ENCODE data around the gene CDCA5.
A peak's percentile ranks its signal among the peaks of the same experiment; 100 is the strongest.

Gene CDCA5

GRCh38 chr11:65087827-65088226 is 4.0 kb upstream of the CDCA5 start:
- TF ChIP-seq, protein P1, sequence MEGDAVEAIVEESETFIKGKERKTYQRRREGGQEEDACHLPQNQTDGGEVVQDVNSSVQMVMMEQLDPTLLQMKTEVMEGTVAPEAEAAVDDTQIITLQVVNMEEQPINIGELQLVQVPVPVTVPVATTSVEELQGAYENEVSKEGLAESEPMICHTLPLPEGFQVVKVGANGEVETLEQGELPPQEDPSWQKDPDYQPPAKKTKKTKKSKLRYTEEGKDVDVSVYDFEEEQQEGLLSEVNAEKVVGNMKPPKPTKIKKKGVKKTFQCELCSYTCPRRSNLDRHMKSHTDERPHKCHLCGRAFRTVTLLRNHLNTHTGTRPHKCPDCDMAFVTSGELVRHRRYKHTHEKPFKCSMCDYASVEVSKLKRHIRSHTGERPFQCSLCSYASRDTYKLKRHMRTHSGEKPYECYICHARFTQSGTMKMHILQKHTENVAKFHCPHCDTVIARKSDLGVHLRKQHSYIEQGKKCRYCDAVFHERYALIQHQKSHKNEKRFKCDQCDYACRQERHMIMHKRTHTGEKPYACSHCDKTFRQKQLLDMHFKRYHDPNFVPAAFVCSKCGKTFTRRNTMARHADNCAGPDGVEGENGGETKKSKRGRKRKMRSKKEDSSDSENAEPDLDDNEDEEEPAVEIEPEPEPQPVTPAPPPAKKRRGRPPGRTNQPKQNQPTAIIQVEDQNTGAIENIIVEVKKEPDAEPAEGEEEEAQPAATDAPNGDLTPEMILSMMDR (conservative IDR thresholded peaks at IDR 0.05; ENCODE audit: low read length), result no peak
- DNase-seq (ENCODE audit: low read depth), result no peak
- no peak overlapping the region for H3K4me3 ChIP-seq (ENCODE audit: low read length)

- DNase-seq (ENCODE audit: low read depth), result no peak
- TF ChIP-seq, protein P1 (conservative IDR thresholded peaks at IDR 0.05; ENCODE audit: low read length), result no peak
These were observed 3.4 kb upstream of the CDCA5 start for GRCh38 chr11:65087216-65087615.

DNA sequence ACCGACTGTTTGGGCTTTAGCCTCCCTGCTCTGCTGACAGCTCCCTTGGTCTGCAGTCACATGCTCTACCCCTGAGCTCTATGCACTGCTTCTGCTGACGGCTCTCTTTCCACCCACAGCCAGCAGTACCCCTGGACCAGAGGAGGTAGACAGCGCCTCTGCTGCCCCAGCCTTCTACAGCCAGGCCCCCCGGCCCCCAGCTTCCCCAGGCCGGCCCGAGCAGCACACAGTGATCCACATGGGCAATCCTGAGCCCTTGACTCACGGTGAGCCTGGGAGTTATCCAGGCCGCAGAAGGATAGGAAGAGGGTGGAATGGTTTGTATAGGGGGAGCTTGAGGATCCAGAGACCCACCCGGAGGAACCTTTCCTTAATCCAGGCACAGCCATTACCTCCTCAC is 3.0 kb upstream of the CDCA5 start:
- no peak for DNase-seq (ENCODE audit: low read depth)
- H3K4me3 ChIP-seq (ENCODE audit: low read length), result no peak overlapping the region
- TF ChIP-seq, protein P1 (conservative IDR thresholded peaks at IDR 0.05; ENCODE audit: low read length), result no peak

More at GRCh38 chr11:65087216-65087615, 3.4 kb upstream of the CDCA5 start:
- H3K4me3 ChIP-seq (ENCODE audit: low read length), result no peak overlapping the region

DNA sequence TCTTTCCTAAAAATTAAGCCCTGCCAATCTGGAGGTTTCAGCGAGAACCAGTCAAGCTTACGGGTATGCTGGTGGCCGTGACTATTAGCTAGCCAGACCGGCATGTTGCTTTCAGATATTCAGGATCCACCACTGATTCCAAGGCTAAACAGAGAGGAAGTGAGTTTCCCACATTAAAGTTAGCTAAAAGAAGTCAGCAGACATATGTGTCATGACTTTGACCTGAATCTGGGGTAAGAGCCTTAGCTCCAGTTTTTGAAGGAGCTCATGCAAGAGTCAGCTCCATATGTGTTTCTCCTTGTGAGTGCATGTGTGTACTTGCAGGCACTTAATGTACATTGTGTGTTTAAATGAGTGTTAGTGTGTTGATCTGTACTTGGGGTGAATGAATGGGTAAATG is 1.6 kb upstream of the CDCA5 start:
- DNase-seq (ENCODE audit: low read depth), result no peak
- TF ChIP-seq, protein P1 (conservative IDR thresholded peaks at IDR 0.05; ENCODE audit: low read length), result no peak
- H3K4me3 ChIP-seq (ENCODE audit: low read length), result peak overlapping the region; percentile 97; the same call in 1 of the 2 replicates

GRCh38 chr11:65084598-65085375 is 947 bp upstream of the CDCA5 start:
- TF ChIP-seq, protein P1 (conservative IDR thresholded peaks at IDR 0.05; ENCODE audit: low read length), result no peak
- peak overlapping the region; percentile 97 for H3K4me3 ChIP-seq (ENCODE audit: low read length)
- no peak for DNase-seq (ENCODE audit: low read depth)

DNA sequence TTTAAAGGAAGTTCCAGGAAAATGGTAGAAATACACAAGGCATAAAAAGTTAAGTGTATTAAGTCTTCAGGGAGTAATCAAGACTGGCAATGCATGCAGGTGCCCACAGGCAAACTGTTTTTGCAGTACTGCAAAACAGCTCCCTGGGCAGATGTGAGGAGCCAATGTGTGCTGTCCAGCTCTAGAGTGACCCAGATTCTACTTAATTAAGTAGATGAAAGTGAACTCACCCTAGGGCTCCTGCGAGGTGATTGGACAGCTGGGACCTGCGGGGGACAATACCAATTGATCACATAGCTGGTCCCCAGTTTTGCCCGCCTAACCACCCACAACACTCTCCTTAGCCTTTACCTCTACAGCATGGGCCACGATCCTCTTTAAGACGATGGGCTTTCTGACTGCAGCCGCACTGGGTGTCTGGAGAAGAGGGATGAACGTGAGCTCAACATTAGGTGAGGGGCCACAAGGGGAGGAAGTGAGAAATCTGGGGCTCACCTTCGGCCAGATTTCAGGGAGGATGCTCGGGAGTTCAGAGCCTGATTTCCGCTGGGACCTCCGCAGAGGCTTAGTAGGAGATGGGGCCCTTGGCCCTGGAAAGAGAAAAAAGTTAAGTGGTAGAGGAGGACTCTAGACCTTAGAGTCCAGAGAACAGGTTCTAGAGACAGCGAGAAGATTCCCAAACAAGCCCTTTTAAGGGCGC is 556 bp downstream of the CDCA5 start:
- no peak for DNase-seq (ENCODE audit: low read depth)
- TF ChIP-seq, protein P1 (conservative IDR thresholded peaks at IDR 0.05; ENCODE audit: low read length), result no peak
- peak overlapping the region; percentile 97 for H3K4me3 ChIP-seq (ENCODE audit: low read length)
